GM19023 (cell line): ENCODE measurements around the gene SLC7A8.
"Not testable (repeated sequence)": the region's sequence is repeated elsewhere in the genome, so short reads cannot be mapped to it uniquely, and the experiment has no call there.

Source experiments
- ATAC-seq: cut with Tn5 transposase; IDR thresholded peaks from one replicate; pipeline ENCODE4 v1.9.1; 2021; ENCODE audit warnings: mild to moderate bottlenecking, moderate library complexity; ENCODE audit not compliant: unreplicated experiment

Gene SLC7A8

DNA sequence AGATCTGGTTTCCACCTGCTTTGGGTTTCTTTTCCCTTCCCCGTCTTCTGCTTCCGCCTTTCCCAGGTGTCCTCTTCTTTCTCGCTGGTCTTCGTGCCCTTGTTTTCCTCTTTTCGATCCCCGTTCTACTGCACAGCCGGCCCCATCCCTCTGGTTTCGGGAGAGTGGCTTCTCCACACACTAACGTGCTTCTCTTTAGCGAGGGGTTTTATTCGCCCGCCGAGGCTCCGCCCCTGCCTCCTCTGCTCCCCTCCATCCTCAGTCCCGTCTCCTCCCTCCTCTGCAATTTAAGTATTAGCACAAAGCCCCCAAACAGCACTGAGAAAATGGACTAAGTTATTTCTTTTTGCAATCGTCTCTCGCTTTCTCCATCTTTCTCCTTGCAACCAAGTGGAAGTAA, at the start of gene SLC7A8:
Gene SLC7A8, minus strand, starts transcription at position 182 of the 400 bp plus-strand sequence. CDS start 746 bp downstream, outside the sequence.
- ATAC-seq, result no peak

DNA sequence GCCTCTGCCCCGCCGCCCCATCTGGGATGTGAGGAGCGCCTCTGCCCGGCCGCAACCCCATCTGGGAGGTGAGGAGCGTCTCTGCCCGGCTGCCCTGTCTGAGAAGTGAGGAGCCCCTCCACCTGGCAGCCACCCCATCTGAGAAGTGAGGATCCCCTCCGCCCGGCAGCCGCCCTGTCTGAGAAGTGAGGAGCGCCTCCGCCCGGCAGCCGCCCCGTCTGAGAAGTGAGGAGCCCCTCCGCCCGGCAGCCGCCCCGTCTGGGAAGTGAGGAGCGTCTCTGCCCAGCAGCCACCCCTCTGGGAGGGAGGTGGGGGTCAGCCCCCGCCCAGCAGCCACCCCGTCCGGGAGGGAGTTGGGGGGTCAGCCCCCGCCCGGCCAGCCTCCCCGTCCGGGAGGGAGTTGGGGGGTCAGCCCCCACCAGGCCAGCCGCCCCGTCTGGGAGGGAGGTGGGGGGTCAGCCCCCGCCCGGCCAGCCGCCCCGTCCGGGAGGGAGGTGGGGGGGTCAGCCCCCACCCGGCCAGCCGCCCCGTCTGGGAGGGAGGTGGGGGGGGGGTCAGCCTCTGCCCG, 48.9 kb upstream of the SLC7A8 start:
- ATAC-seq, result not testable (repeated sequence)

DNA sequence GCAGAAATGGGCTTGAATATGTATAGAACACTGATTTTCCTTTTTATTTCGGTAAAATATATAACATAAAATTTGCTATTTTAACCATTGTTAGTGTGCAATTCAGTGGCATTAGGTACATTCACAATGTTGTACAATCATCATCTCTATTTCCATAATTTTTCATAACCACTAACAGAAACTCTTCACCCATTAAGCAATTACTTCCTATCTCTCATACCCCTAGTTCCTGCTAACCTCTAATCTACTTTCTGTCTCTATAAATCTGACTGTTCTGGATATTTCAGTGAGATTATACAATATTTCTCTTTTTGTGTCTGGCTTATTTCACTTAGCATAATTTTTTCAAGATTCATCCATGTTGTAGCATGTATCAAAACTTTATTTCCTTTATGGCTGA, 45.4 kb upstream of the SLC7A8 start:
- no peak for ATAC-seq

DNA sequence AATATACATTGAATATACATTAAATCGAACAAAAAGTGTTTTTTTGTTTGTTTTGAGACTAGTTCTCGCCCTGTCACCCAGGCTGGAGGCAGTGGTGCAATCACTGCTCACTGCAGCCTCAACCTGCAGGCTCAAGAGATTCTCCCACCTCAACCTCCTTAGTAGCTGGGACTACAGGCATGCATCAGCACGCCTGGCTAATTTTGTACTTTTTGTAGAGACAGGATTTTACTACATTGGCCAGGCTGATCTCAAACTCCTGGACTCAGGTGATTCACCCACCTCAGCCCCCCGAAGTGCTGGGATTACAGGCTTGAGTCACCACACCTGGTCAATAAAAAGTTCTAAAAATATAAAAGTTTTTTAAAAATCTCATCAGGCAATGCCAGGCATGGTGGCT, 44.1 kb upstream of the SLC7A8 start:
- ATAC-seq, result no peak

DNA sequence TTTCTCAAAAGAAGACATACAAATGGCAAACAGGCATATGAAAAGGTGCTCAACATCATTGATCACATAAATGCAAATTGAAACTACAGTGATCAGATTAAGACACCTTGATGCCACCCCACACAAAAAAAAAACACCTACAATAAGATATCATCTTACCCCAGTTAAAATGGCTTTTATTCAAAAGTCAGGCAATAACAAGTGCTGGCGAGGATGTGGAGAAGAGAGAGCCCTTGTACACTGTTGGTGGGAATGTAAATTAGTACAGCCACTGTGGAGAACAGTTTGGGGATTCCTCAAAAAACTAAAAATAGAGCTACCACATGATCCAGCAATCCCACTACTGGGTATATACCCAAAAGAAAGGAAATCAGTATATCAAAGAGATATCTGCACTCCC, 41.5 kb upstream of the SLC7A8 start:
- ATAC-seq, result not testable (repeated sequence)

DNA sequence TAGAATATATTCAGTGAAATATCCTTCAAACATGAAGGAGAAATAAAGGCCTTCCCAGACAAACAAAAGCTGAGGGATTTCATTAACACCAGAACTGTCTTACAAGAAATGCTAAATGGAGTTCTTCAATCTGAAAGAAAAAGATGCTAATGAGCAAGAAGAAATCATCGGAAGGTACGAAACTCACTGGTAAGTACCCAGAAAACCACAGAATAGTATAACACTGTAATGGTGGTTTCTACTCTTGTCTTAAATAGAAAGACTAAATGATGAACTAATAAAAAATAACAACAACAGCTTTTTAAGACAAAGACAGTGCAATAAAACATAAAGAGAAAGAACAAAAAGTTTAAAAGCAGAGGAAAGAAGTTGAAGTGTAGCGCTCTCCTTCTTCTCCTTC, 35.6 kb upstream of the SLC7A8 start:
- ATAC-seq, result no peak

GRCh38 chr14:23217032-23218020, 33.9 kb upstream of the SLC7A8 start:
- no peak for ATAC-seq

GRCh38 chr14:23215421-23215820, 32.0 kb upstream of the SLC7A8 start:
- no peak for ATAC-seq

- ATAC-seq, result no peak
Measured at GRCh38 chr14:23209651-23210423, 26.4 kb upstream of the SLC7A8 start.

DNA sequence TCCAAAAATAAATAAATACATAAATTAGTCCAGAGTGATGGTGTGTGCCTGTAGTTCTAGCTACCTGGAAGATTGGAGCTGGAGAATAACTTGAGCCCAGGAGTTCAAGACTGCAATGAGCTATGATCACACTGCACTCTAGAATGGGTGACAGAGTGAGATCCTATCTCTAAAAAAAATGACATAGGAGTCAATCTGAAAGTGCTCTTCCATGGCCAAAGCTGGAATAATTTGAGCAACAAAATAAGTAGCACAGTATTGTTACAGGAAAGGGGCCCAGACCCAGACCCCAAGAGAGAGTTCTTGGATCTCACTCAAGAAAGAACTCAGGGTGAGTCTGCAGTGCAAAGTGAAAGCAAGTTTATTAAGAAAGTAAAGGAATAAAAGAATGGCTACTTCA, 24.9 kb upstream of the SLC7A8 start:
- ATAC-seq, result no peak

GRCh38 chr14:23207146-23207540, 23.7 kb upstream of the SLC7A8 start:
- no peak for ATAC-seq

DNA sequence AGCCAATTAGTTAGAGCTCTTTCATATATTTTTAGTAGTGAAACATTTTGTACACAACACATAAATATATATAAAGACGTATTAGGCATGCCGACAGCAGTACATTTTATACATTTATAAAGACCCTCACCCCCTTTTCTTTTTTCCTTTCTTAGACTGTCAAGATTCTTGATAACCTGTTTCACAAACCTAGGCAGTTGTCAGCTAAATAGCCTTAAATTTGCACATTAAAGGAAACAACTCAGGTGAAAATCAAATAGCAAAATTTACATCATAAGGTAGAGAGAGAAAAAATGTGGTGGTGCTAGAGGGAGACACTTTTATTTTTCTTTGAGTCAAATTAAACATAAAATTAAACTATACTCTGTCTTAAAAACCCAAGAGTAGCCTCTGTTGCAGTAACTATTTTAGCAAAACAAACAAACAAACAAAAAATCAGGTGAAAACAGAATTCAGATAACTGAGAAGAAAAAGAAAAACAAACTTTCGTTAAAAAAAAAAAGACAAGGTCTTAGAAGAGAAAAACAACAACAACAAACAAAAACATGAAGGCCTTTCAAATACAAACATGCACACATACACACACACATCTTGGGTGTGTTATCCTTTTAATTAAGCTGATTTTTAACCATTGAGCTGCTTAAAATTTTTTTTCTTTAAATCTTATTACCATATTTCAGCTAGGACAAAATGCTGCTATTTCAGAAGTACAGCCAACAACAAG, 23.1 kb upstream of the SLC7A8 start:
- ATAC-seq, result no peak

- ATAC-seq, result no peak
Measured at GRCh38 chr14:23202001-23202400, 18.5 kb upstream of the SLC7A8 start.

- not testable (repeated sequence) for ATAC-seq
Measured at GRCh38 chr14:23199141-23199540, 15.7 kb upstream of the SLC7A8 start.

- not testable (repeated sequence) for ATAC-seq
Measured at GRCh38 chr14:23196487-23196886, 13.0 kb upstream of the SLC7A8 start.

- no peak for ATAC-seq
Measured at GRCh38 chr14:23195552-23196101, 12.2 kb upstream of the SLC7A8 start.

DNA sequence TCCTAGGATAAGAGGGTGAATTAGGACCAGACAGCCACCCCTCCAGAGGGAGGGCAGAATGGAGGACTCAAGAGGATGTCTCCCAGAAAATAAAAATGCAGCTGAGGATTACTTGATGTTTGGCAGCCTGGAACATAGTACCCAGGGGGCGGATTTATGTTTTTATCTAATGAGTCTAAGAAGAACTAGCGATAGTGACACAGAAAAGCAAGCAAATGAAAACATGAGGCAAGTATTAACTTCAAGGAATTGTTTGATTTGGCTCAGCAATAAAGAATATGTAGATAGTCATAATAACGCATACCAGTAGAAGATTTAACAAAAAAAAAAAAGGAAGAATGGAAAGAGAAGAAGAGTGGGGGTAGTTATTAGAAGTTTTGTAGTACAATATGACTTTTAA, 10.0 kb upstream of the SLC7A8 start:
- ATAC-seq, result no peak

DNA sequence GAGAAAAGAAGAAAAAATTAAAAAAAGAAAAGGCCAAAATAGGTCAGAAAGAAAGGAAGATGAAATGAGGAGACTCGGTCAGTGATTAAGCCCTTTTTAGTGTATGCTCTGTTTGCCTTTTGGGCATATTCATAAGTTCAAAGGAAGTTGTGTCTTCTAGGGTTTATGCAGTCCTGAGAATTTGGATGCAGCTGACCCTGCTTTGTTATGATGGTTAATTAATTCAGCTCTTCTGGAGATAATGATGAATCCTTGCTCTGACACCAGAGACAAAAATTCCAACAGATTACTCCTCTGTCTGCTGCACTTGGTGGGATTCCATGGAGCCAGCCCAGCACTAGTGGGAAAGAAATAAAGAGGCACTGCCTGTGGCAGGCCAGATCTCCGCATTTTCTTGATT, 4.5 kb upstream of the SLC7A8 start:
- ATAC-seq, result no peak

DNA sequence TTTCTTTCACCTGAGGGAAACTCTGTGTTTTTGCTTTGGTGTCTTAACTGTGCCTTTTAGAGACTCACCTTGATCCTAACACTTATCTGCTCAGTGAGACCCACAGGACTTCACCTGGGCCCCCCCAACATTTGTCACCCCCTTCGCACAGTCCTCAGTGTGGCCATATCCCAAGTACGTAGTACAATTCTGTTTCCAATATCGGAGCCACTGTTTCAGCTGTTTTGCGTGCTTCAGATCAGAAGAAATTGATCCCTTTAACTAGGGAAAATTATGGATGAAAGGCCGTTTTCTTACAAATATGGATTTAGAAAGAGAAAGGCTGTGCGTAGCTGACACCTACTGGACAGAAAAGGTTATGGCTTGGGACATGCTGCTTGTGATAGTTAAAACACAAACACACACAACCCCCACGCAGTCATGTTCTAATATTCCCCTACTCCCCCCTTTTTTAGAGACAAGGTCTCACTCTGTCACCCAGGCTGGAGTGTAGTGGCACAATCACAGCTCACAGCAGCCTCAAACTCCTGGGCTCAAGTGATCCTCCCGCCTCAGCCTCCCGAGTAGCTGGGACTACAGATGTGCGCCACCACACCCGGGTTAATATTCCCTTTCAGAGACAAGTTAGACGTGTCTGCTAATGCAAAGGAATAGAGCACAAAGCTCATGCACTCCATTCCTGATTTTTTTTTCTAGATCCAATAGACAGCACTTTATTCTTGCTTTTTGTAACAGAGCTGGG, 3.6 kb upstream of the SLC7A8 start:
- no peak for ATAC-seq

- no peak for ATAC-seq
Measured at GRCh38 chr14:23185063-23185462, 1.6 kb upstream of the SLC7A8 start.
